Panc1 (cell line): ENCODE measurements around the gene VPS18. TPM values are rescaled to one million over a fixed set of nuclear protein-coding genes. Genes with fewer than 3 reads are reported as not detected.

Experiments used
- ATAC-seq: fragments of 200-7000 bp; cut with Tn5 transposase; 2 replicates; pipeline ENCODE4 v1.9.1; 2020; ENCODE audit warnings: mild to moderate bottlenecking, moderate library complexity
- BruUV-seq: library from RNA; stranded (reverse); fragments of 400-500 nt; replicated peaks from 2 replicates; lab custom pipeline; 2021; lab: Mats Ljungman, UMichigan
- CTCF ChIA-PET: fragments of 300-600 bp; sonication (Branson Sonifier 250); formaldehyde crosslinking; loops from one replicate; lab custom pipeline; 2022; ENCODE audit warnings: antibody characterized with exemption; lab: Charles Lee
- POLR2A ChIA-PET: fragments of 300-600 bp; sonication (Branson Sonifier 250); formaldehyde crosslinking; loops from one replicate; lab custom pipeline; 2022; ENCODE audit warnings: antibody characterized with exemption; lab: Charles Lee
- DNase-seq: peaks from one replicate; pipeline ENCODE4 v3.0.0-alpha.2; 2010; ENCODE audit warnings: low read depth, low spot score
- H3K27ac ChIP-seq: 2 replicates; pipeline ENCODE4 v1.5.1; 2011; ENCODE audit warnings: mild to moderate bottlenecking, low read length, inconsistent platforms
- H3K27me3 ChIP-seq: fragments of 200-500 bp; sonication (Bioruptor generic); 2 replicates; pipeline ENCODE4 v1.6.0; 2014; ENCODE audit warnings: low read length, inconsistent platforms; ENCODE audit not compliant: control insufficient read depth, insufficient read depth
- H3K36me3 ChIP-seq: fragments of 200-500 bp; sonication (Bioruptor generic); 2 replicates; pipeline ENCODE4 v1.5.1; 2014; ENCODE audit warnings: inconsistent platforms, mild to moderate bottlenecking, low read length, moderate library complexity; ENCODE audit not compliant: control insufficient read depth, insufficient read depth
- H3K4me1 ChIP-seq: 2 replicates; pipeline ENCODE4 v1.5.1; 2011; ENCODE audit warnings: inconsistent platforms, mild to moderate bottlenecking, low read length, moderate library complexity; ENCODE audit not compliant: control insufficient read depth, insufficient read depth
- H3K4me3 ChIP-seq, 2 experiments: 2 replicates each; pipeline ENCODE4 v1.5.1; 2011 to 2012; ENCODE audit warnings: low read depth in 2 of 2, low read length in 2 of 2, mild to moderate bottlenecking in 2 of 2, inconsistent platforms in 1 of 2, moderate library complexity in 1 of 2
- H3K9me3 ChIP-seq: fragments of 200-500 bp; sonication (Bioruptor generic); 2 replicates; pipeline ENCODE4 v1.5.1; 2014; ENCODE audit warnings: low read depth, mild to moderate bottlenecking, inconsistent platforms, low read length, moderate library complexity; ENCODE audit not compliant: control insufficient read depth, insufficient read depth
- POLR2AphosphoS5 ChIP-seq: IDR thresholded peaks from 2 replicates; pipeline ENCODE4 v1.6.1; 2012; ENCODE audit warnings: mild to moderate bottlenecking, low read depth, low read length, moderate library complexity
- SIN3A ChIP-seq: IDR thresholded peaks from 2 replicates; pipeline ENCODE4 v1.6.1; 2012; ENCODE audit warnings: low read depth, mild to moderate bottlenecking, low read length, moderate library complexity, borderline replicate concordance; ENCODE audit not compliant: insufficient read depth
- TCF7L2 ChIP-seq: IDR thresholded peaks from 2 replicates; pipeline ENCODE4 v1.6.1; 2011; ENCODE audit warnings: mild to moderate bottlenecking, low read depth, low read length, inconsistent platforms
- in situ Hi-C: cut with HindIII; loops from 2 replicates; pipeline ENCODE4 v1.10.0; 2016; ENCODE audit warnings: low sequenced_read_pairs, low pct_unique_long_range_greater_than_20kb
- intact Hi-C: fragments of 100-400 bp; cut with micrococcal nuclease; formaldehyde crosslinking; loops from one replicate; pipeline ENCODE4 v1.10.0; 2022; ENCODE audit not compliant: unreplicated experiment
- total RNA-seq: library from RNA; stranded (reverse); gene quantifications from one replicate; pipeline ENCODE4 v1.2.1, GENCODE V29; 2021; ENCODE audit not compliant: unreplicated experiment
- TF ChIP-seq, protein P1 (sequence below): fragments of 450-650 bp; IDR thresholded peaks from 2 replicates; pipeline ENCODE4 v1.5.1; 2017; ENCODE audit warnings: mild to moderate bottlenecking
- TF ChIP-seq, protein P2 (sequence below), 2 experiments: IDR thresholded peaks; 2 replicates each; pipeline ENCODE4 v1.6.1; 2011 to 2012; ENCODE audit warnings: low read depth in 2 of 2, control low read depth in 1 of 2, low read length in 1 of 2, mild to moderate bottlenecking in 1 of 2, moderate library complexity in 1 of 2; ENCODE audit not compliant: insufficient read depth in 1 of 2

Gene VPS18
- total RNA-seq, 1 experiment from 2014 or later, result 46.7 TPM

DNA sequence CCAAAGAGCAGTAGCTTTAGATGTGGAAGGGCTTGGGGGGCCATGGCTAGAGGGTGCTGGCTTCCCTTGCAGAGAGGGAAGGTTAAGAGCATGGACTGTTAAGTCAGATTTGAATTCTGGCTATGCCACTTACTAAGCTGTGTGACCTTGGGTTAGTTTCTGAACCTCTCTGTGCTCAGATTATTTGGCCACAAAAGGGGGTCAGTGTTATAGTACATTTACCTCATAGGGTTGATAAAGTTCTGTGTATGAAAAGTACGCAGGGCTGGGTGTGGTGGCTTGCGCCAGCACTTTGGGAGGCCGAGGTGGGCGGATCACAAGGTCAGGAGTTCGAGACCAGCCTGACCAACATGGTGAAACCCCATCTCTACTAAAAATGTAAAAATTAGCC is 6.8 kb downstream of the VPS18 start:
- ChIA-PET POLR2A (interaction anchor here (0.6 kb wide), 1 partner anchor 40 kb away, joined by 5 read pairs; no protein-coding TSS in a partner anchor), CTCF (interaction anchor here (0.6 to 0.7 kb wide), 2 partner anchors 16 to 131 kb away, joined by 3 read pairs; no protein-coding TSS in a partner anchor)
- ATAC-seq, result no peak
- peaks cover 5% of the 10 kb centered on the region for H3K36me3 ChIP-seq
- no peak overlapping the region for H3K4me3 ChIP-seq
- intact Hi-C loops (no loop called here), in situ Hi-C loops (no loop called here)
- no peak for DNase-seq
- no peak overlapping the region for H3K27ac ChIP-seq
- no TSS peak for BruUV-seq
- no peaks in the 10 kb centered on the region for H3K9me3 ChIP-seq
- TF ChIP-seq, protein P1, sequence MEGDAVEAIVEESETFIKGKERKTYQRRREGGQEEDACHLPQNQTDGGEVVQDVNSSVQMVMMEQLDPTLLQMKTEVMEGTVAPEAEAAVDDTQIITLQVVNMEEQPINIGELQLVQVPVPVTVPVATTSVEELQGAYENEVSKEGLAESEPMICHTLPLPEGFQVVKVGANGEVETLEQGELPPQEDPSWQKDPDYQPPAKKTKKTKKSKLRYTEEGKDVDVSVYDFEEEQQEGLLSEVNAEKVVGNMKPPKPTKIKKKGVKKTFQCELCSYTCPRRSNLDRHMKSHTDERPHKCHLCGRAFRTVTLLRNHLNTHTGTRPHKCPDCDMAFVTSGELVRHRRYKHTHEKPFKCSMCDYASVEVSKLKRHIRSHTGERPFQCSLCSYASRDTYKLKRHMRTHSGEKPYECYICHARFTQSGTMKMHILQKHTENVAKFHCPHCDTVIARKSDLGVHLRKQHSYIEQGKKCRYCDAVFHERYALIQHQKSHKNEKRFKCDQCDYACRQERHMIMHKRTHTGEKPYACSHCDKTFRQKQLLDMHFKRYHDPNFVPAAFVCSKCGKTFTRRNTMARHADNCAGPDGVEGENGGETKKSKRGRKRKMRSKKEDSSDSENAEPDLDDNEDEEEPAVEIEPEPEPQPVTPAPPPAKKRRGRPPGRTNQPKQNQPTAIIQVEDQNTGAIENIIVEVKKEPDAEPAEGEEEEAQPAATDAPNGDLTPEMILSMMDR, result no peak
- no peak for TF ChIP-seq TCF7L2
- TF ChIP-seq, protein P2, sequence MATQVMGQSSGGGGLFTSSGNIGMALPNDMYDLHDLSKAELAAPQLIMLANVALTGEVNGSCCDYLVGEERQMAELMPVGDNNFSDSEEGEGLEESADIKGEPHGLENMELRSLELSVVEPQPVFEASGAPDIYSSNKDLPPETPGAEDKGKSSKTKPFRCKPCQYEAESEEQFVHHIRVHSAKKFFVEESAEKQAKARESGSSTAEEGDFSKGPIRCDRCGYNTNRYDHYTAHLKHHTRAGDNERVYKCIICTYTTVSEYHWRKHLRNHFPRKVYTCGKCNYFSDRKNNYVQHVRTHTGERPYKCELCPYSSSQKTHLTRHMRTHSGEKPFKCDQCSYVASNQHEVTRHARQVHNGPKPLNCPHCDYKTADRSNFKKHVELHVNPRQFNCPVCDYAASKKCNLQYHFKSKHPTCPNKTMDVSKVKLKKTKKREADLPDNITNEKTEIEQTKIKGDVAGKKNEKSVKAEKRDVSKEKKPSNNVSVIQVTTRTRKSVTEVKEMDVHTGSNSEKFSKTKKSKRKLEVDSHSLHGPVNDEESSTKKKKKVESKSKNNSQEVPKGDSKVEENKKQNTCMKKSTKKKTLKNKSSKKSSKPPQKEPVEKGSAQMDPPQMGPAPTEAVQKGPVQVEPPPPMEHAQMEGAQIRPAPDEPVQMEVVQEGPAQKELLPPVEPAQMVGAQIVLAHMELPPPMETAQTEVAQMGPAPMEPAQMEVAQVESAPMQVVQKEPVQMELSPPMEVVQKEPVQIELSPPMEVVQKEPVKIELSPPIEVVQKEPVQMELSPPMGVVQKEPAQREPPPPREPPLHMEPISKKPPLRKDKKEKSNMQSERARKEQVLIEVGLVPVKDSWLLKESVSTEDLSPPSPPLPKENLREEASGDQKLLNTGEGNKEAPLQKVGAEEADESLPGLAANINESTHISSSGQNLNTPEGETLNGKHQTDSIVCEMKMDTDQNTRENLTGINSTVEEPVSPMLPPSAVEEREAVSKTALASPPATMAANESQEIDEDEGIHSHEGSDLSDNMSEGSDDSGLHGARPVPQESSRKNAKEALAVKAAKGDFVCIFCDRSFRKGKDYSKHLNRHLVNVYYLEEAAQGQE (IDR thresholded peaks at IDR 0.05; ENCODE audit: insufficient read depth in 1 of 2, low read depth in 2 of 2, low read length in 1 of 2), result no peak
- TF ChIP-seq SIN3A, result no peak
- no peak for TF ChIP-seq POLR2AphosphoS5
- peaks cover 8% of the 10 kb centered on the region for H3K4me1 ChIP-seq
- no peaks in the 10 kb centered on the region for H3K27me3 ChIP-seq

DNA sequence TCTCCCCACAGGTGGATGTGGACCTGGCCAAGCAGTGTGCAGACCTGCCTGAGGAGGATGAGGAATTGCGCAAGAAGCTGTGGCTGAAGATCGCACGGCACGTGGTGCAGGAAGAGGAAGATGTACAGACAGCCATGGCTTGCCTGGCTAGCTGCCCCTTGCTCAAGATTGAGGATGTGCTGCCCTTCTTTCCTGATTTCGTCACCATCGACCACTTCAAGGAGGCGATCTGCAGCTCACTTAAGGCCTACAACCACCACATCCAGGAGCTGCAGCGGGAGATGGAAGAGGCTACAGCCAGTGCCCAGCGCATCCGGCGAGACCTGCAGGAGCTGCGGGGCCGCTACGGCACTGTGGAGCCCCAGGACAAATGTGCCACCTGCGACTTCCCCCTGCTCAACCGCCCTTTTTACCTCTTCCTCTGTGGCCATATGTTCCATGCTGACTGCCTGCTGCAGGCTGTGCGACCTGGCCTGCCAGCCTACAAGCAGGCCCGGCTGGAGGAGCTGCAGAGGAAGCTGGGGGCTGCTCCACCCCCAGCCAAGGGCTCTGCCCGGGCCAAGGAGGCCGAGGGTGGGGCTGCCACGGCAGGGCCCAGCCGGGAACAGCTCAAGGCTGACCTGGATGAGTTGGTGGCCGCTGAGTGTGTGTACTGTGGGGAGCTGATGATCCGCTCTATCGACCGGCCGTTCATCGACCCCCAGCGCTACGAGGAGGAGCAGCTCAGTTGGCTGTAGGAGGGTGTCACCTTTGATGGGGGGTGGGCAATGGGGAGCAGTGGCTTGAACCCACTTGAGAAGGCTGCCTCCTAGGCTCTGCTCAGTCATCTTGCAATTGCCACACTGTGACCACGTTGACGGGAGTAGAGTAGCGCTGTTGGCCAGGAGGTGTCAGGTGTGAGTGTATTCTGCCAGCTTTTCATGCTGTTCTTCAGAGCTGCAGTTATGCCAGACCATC is 8.6 kb downstream of the VPS18 start:
- no peak for ATAC-seq
- TF ChIP-seq POLR2AphosphoS5, result no peak
- no peak for TF ChIP-seq SIN3A
- TF ChIP-seq, protein P2 (IDR thresholded peaks at IDR 0.05; ENCODE audit: insufficient read depth in 1 of 2, low read depth in 2 of 2, low read length in 1 of 2), result no peak
- no peak for TF ChIP-seq TCF7L2
- TF ChIP-seq, protein P1, result no peak
- DNase-seq, result no peak
- Histone ChIP-seq H3K27me3 (no peaks in the 10 kb centered on the region), H3K4me1 (peaks cover 24% of the 10 kb centered on the region), H3K36me3 (no peaks in the 10 kb centered on the region; the same call in 1 of the 2 replicates), H3K9me3 (no peaks in the 10 kb centered on the region), H3K27ac (no peak overlapping the region), H3K4me3 (no peak overlapping the region)
- intact Hi-C loops, result no loop called here
- CTCF ChIA-PET, result interaction anchor here (0.5 to 1.5 kb wide), 10 partner anchors 9 to 326 kb away, joined by 3 to 6 read pairs (median 3); partner anchors contain the start of gene VPS18
- POLR2A ChIA-PET, result interaction anchor here (0.5 to 0.6 kb wide), 3 partner anchors 47 to 503 kb away, joined by 3 to 12 read pairs (median 9); no protein-coding TSS in a partner anchor
- no TSS peak for BruUV-seq
- in situ Hi-C loops, result no loop called here
